Ectodermal cell (in vitro differentiated cells): Measurements from ENCODE around the gene KLF12.
A peak's percentile ranks its signal among the peaks of the same experiment; 100 is the strongest.

Experiments
- H3K27ac ChIP-seq: 2 replicates; pipeline ENCODE4 v1.7.0; 2013; ENCODE audit warnings: mild to moderate bottlenecking, low read depth, low read length; ENCODE audit not compliant: insufficient read depth, poor library complexity, severe bottlenecking
- H3K27me3 ChIP-seq: 2 replicates; pipeline ENCODE4 v1.7.0; 2013; ENCODE audit warnings: mild to moderate bottlenecking, low read length; ENCODE audit not compliant: insufficient read depth, control insufficient read depth, poor library complexity, severe bottlenecking
- H3K36me3 ChIP-seq: one replicate; pipeline ENCODE4 v1.7.0; 2013; ENCODE audit warnings: low read length; ENCODE audit not compliant: control insufficient read depth, insufficient read depth
- H3K4me1 ChIP-seq: one replicate; pipeline ENCODE4 v1.7.0; 2013; ENCODE audit warnings: low read length; ENCODE audit not compliant: control insufficient read depth, insufficient read depth
- H3K4me3 ChIP-seq: 2 replicates; pipeline ENCODE4 v1.7.0; 2013; ENCODE audit warnings: low read depth, low read length, control low read depth; ENCODE audit not compliant: insufficient read depth
- H3K9me3 ChIP-seq: 2 replicates; pipeline ENCODE4 v1.7.0; 2013; ENCODE audit warnings: mild to moderate bottlenecking, low read length, moderate library complexity; ENCODE audit not compliant: control insufficient read depth
- WGBS, 2 experiments: methylation state at CpG; one replicate each; pipeline ENCODE4 v1.1.7; 2013; ENCODE audit warnings: missing lambda C conversion rate in 2 of 2; 5-methylcytosine and 5-hydroxymethylcytosine counted together

Gene KLF12

DNA sequence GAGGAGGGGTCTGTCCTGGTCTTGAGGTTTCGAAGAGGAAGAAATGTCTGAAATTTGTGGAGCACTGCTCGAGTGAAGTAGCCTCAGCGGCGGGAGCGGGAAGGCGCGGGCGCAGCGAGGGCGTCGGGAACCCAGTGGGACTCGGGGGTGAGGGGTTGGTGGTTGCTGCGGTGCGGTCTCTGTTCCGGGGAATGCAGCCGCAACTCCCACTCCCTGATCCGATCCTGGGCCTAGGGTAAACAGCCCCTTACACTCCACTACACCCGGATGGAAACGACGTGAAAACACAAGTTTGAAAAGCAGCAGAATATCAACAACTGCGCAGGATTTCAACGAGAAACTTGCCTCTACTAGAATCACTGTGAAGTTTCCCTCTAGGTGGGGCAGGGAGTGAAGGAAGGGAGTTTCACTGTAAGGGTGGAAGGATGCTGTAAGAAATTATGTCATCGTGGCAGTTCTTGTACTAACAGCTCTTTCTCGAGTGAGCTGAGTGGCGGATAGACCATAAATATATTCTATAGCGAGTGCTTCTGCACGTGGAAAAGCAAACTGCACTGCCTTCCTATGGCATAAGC lies 2.0 kb upstream of the KLF12 start:
- Histone ChIP-seq H3K9me3 (no peaks in the 10 kb centered on the region), H3K4me1 (no peaks in the 10 kb centered on the region), H3K27me3 (peaks cover 12% of the 10 kb centered on the region), H3K36me3 (no peaks in the 10 kb centered on the region), H3K4me3 (peak overlapping the region; percentile 51), H3K27ac (peak overlapping the region; percentile 58)
- WGBS, 2 experiments = 7% methylated on average over 27 of the region's 27 CpGs

DNA sequence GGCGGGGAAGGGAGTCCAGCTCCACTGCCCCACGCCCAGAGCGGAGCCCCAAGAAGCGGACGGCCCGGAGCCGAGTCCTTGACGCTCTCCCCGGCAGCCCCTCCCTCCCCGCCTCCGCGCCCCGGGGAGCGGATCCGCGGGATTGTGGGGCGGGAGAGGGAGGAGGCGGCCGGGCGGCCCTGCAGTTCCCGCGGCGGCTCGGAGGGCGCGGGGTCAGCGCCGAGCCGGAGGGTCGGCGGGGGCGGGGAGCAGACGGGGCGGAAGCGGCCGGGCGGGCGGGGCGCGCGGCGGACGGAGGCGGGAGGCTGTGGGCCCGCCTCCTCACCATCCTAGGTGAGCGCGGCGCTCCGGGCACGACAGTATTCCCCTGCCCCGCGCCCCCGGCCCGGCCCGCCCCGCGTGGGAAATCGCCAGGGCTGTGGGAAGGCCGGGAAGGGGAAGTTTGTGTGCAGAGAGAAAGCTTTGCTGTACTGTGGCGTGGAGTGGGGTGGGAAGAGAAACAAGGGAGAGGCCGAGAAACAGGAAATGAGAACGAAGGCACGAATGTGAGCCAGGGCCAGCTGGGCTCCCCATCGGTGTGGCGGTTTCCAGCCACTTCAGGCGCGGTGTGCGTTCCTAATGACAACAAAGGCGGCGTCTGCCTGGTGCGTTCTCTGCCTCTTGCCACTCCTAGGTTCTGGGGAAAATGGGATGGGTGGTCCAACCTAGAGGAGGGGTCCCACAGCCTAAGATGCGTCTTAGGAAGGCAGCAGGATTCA lies 1.3 kb upstream of the KLF12 start:
- Histone ChIP-seq H3K27ac (peak overlapping the region; percentile 89), H3K4me3 (peak overlapping the region; percentile 51), H3K27me3 (peaks cover 12% of the 10 kb centered on the region), H3K9me3 (no peaks in the 10 kb centered on the region), H3K4me1 (no peaks in the 10 kb centered on the region), H3K36me3 (no peaks in the 10 kb centered on the region)
- 0 to 1% methylated on average over 71 to 72 of the region's 72 CpGs for WGBS, 2 experiments

GRCh38 chr13:74134777-74135325 lies 647 bp upstream of the KLF12 start:
- H3K36me3 ChIP-seq = no peaks in the 10 kb centered on the region
- H3K27me3 ChIP-seq = peaks cover 12% of the 10 kb centered on the region
- peak overlapping the region; percentile 51 for H3K4me3 ChIP-seq
- H3K27ac ChIP-seq = peak overlapping the region; percentile 89
- 0% methylated on average over 63 of the region's 63 CpGs for WGBS, 2 experiments
- H3K4me1 ChIP-seq = no peaks in the 10 kb centered on the region
- H3K9me3 ChIP-seq = no peaks in the 10 kb centered on the region

GRCh38 chr13:74133657-74134201 lies 475 bp downstream of the KLF12 start:
- Histone ChIP-seq H3K36me3 (no peaks in the 10 kb centered on the region), H3K27me3 (peaks cover 12% of the 10 kb centered on the region), H3K9me3 (no peaks in the 10 kb centered on the region), H3K27ac (peak overlapping the region; percentile 77), H3K4me3 (peak overlapping the region; percentile 51), H3K4me1 (no peaks in the 10 kb centered on the region)
- WGBS, 2 experiments = 0 to 1% methylated on average over 27 to 31 of the region's 35 CpGs

DNA sequence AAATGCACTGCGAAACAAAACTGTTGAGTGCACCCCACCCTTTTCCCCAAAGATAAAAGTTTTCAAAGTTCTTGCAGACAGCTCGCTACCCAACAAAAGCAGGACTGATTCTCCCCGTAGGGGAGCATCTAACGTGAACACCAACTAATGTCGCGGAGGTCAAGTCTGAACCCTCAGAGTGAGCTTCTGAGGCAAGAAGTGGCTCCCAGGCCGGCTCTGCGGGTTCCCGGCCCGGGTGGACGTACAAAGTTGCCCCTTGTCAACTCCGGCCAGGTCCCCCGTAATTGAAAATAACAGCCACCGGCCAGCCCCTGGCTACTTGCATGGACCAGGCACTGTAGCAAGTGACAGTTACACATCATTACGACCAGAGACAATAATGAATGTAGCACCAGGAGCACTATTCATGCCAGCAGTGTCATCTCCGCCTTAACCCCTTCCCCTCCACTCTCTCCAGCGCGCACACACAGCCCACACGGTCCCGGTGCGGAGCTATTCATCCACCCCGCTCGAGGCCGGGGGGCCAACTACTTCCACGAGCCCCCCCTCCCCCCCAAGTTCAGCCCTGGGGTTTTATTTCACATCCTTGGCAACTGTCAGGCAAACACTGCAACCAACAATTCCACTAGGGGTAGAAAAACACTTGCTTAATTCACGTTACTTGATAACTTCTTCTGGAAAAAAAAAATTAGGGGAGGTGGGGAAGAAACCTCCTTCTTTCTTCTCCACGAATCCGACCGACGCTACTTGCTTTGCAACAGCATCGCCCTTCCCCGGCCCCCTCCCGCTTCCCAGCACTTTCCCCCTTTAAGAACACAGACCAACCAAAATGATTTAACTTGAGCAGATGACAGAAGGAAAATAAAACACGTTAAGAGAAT lies 1.2 kb downstream of the KLF12 start:
- Histone ChIP-seq H3K4me3 (peak overlapping the region; percentile 51), H3K27me3 (peaks cover 12% of the 10 kb centered on the region), H3K36me3 (no peaks in the 10 kb centered on the region), H3K27ac (peak overlapping the region; percentile 77), H3K9me3 (no peaks in the 10 kb centered on the region), H3K4me1 (no peaks in the 10 kb centered on the region)
- WGBS, 2 experiments = 0% methylated on average over 27 to 34 of the region's 34 CpGs

GRCh38 chr13:74132152-74132775 lies 1.9 kb downstream of the KLF12 start:
- Histone ChIP-seq H3K4me3 (peak overlapping the region; percentile 51), H3K4me1 (no peaks in the 10 kb centered on the region), H3K9me3 (no peaks in the 10 kb centered on the region), H3K27me3 (peaks cover 11% of the 10 kb centered on the region), H3K36me3 (no peaks in the 10 kb centered on the region), H3K27ac (no peak overlapping the region)
- 17 to 20% methylated on average over 16 to 17 of the region's 17 CpGs for WGBS, 2 experiments

- 84 to 88% methylated on average over 3 of the region's 3 CpGs for WGBS, 2 experiments
- H3K27me3 ChIP-seq = peaks cover 2% of the 10 kb centered on the region
- no peak overlapping the region for H3K4me3 ChIP-seq
- no peaks in the 10 kb centered on the region for H3K9me3 ChIP-seq
- no peaks in the 10 kb centered on the region for H3K4me1 ChIP-seq
- no peaks in the 10 kb centered on the region for H3K36me3 ChIP-seq
- no peak overlapping the region for H3K27ac ChIP-seq
Observed at GRCh38 chr13:74131227-74131626, 3.0 kb downstream of the KLF12 start.

DNA sequence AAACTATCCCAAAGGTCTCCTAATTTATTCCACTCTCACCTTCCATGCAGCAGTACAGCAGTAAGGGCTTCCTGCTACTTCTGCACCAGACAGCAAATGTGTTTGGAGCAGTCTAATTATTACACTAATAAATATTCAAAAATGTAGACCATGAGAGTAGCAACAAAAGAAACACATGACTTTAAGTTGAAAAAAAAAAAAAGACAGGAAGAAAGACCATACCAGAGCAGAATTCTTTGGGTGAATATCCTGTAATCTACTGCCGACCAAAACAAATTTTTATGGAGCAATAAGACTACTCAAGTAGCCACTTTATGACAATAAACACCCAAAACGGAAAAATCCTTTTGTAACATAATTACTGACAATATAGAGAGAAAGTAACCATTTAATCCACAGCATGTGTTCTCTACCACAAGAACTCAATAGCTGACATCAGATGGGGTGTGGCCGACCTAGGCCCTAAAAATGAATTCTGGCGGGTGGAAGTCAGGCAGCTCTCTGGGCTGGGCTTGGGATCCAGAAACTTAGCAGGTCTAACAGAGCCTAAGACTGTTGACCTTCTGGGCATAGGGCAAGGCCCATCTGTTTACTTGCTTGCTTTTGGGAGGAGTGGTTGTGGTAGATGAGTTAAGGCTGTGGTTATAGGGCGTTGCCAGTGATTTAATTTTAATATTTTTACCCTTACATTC lies 4.6 kb downstream of the KLF12 start:
- Histone ChIP-seq H3K27ac (no peak overlapping the region), H3K4me3 (no peak overlapping the region), H3K9me3 (no peaks in the 10 kb centered on the region), H3K36me3 (no peaks in the 10 kb centered on the region), H3K27me3 (no peaks in the 10 kb centered on the region), H3K4me1 (no peaks in the 10 kb centered on the region)
- WGBS, 2 experiments = 90 to 95% methylated on average over 3 to 4 of the region's 5 CpGs

- Histone ChIP-seq H3K27me3 (no peaks in the 10 kb centered on the region), H3K4me1 (no peaks in the 10 kb centered on the region), H3K27ac (no peak overlapping the region), H3K9me3 (no peaks in the 10 kb centered on the region), H3K4me3 (no peak overlapping the region), H3K36me3 (no peaks in the 10 kb centered on the region)
- WGBS, 2 experiments = 90 to 94% methylated on average over 3 to 6 of the region's 6 CpGs
Observed at GRCh38 chr13:74128156-74128767, 5.9 kb downstream of the KLF12 start.
